Fibroblast of skin of left quadriceps (primary cell): ENCODE results near the gene FAM193A.
"Not testable (repeated sequence)": the region's sequence is repeated elsewhere in the genome, so short reads cannot be mapped to it uniquely, and the experiment has no call there.

Experiments
- DNase-seq, 2 experiments: peaks; one replicate each; pipeline ENCODE4 v3.0.0-alpha.2; 2013; ENCODE audit warnings: low read depth in 2 of 2

The FAM193A gene

GRCh38 chr4:2728221-2728620, 191.8 kb downstream of the FAM193A start:
- no peak for DNase-seq

DNA sequence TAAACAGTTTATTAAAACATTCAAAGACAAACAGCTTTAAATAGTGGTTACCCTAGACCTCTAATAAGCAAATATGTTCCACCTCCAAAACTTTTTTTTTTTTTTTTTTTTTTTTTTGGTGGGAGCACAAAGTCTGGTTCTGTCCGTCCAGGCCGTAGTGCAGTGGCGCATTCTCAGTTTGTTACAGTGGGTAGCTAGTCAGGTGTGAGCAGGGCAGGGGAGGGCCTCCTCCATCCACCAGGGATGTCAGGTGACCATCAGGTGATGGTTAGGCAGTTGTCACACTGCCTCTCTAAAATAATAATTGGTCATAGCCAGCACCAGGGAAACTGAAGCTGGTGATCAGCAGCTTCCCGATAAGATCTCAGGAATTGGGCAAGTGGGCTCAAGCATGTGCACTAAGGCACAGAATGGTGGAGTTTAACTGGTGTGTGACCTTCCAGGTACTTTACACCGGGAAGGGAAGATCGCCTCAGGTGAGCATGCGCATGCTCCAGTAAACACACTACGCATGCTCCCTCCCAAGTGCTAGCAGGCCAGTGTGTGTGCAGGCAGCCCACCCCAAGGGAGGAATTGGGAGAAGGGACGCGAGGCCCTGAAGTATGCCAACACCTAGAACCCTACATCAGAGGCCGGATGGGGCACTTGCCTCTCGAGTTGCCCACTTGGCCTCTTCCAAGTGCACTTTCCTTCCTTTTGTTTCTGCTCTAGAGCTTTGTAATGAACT, 192.5 kb downstream of the FAM193A start:
- DNase-seq, result no peak

GRCh38 chr4:2729533-2729875, 193.1 kb downstream of the FAM193A start:
- no peak for DNase-seq

GRCh38 chr4:2731907-2732317, 195.5 kb downstream of the FAM193A start:
- no peak for DNase-seq

- no peak for DNase-seq
Observed at GRCh38 chr4:2732526-2732925, 196.1 kb downstream of the FAM193A start.

GRCh38 chr4:2733001-2733843, 196.8 kb downstream of the FAM193A start:
- DNase-seq, result no peak

DNA sequence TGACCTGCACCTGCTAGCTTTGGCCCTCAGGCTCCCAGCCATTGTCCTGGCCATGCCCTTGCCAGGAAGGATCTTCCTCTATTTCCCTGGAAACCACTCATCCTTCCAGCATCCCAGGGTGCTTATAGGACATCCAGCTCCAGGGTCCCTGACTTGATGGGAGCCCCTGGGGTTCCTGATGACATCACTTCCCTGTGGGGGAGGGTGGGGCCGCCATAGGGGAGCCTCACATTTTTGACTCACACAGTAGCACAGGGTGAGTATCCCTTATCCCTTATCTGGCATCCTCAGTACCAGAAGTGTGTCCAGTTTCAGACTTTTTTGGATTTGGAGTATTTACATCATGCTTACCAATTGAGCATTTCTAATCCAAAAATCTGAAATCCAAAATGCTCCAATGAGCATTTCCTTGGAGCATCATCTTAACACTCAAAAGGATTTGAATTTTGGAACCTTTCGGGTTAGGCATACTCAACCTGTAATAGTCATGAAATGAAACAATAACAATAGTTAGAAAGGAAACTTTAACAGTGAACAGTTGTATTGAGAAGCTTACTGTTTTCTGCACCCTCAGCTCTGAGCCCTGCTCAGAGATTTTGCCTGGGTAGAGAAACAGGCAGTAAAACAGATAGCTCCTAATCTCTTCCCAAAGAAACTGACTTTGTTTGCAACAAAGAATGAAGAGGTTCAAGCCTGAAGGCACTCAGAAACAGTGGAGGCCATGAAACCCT, 197.6 kb downstream of the FAM193A start:
- DNase-seq, result no peak

- no peak for DNase-seq
Observed at GRCh38 chr4:2734612-2735011, 198.2 kb downstream of the FAM193A start.

DNA sequence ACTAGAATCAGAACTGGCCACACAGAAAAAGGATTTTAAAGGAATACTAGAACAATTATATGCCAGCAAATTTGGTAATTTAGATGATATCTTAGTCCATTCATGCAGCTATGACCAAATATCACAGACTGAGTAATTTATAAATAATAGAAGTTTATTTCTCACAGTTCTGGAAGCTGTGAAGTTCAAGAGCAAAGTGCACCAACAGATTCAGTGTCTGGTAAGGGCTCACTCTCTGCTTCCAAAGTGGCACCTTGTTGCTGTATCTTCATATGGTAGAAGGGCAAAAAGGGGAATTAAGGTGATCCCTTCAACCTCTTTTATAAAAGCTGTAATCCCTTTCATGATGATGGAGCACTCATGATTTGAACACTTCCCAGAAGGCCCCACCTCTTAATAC, 199.4 kb downstream of the FAM193A start:
- no peak for DNase-seq

DNA sequence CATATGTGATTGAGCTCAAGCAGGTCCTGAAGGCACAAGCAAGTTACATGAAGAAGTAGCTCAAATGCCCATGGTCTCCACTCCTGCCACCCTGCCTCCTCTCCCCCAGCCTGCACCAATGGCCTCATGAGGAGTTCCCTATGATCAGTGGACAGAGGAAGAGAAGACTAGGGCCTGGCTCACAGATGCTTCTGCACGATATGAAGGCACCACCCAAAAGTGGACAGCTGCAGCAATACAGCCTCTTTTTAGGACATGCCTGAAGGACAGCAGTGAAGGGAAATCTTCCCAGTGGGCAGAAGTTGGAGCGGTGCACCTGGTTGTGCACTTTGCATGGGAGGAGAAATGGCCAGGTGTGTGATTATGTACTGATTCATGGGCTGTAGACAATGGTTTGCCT, 201.8 kb downstream of the FAM193A start:
- DNase-seq, result not testable (repeated sequence)

- DNase-seq, result no peak
Observed at GRCh38 chr4:2741626-2742025, 205.2 kb downstream of the FAM193A start.

- no peak for DNase-seq
Observed at GRCh38 chr4:2742081-2742822, 205.8 kb downstream of the FAM193A start.

- DNase-seq, result no peak
Observed at GRCh38 chr4:2742823-2743517, 206.5 kb downstream of the FAM193A start.

GRCh38 chr4:2743518-2744445, 207.3 kb downstream of the FAM193A start:
- no peak for DNase-seq

DNA sequence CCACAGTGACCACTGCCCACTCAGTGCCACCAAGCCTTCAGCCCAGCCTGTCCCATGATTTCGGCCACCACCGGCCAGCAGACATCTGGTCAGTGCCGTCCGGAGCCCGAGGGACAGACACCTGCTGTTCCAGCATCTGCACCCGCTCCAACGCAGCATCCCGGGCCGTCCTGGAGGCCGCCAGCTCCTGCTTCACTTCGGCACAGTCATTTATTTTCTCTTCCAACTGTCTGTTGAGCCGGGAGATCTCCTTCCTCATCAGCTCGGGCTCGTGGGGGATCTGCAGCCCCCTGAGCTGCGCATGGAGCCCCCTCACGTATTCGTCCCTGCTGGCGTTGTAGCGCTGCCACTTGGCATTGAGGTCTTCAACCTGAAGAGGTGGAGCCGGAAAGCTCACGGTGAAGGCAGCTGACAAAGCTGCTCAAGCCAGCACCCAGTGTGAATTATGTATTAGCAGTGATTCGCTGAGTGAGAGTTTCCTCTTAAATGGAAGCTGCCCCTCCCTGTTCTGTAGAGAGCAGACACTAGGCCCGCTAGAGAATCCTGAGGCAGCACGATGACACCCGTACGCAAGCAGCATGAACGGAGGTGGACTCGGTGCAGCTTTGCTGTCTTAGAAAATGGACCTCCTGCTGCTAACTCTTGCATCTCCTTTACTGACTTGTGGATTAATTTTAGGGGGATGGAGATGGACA, 208.3 kb downstream of the FAM193A start:
- DNase-seq, result no peak

DNA sequence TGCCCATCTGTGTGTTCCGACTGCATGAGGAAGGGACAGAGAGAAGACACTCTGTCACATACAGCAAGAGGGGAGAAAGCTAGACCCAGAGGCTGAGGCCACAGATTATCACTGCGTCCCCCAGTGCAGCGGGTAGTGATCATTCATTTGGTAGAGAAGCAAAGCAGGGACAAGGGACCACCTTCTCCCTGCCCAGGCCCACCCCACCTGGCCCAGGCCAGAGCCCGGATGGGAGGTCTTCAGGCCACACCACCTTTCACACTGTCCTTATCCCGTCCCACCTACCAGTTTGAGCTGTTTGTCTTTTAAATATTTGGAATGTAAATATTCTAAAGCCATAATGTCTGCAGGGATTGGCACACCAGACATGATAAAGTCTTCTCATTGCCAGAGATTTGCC, 209.1 kb downstream of the FAM193A start:
- DNase-seq, result no peak

GRCh38 chr4:2745981-2746806, 209.7 kb downstream of the FAM193A start:
- no peak for DNase-seq

GRCh38 chr4:2746891-2747695, 210.6 kb downstream of the FAM193A start:
- DNase-seq, result no peak
